Progenitor cell of endocrine pancreas (in vitro differentiated cells): ENCODE data around the gene HOXC6. TPM values are rescaled to one million over a fixed set of nuclear protein-coding genes. Genes with fewer than 3 reads are reported as not detected.

Experiments
- DNase-seq: peaks from one replicate; pipeline ENCODE4 v3.0.0; 2021; ENCODE audit warnings: low spot score; ENCODE audit not compliant: unreplicated experiment
- H3K27ac Mint-ChIP-seq: 2 replicates; pipeline ENCODE4 v1.8.0; 2021; ENCODE audit warnings: mild to moderate bottlenecking, moderate library complexity, mixed read lengths
- H3K27me3 Mint-ChIP-seq: 2 replicates; pipeline ENCODE4 v1.8.0; 2021; ENCODE audit warnings: mixed read lengths
- H3K36me3 Mint-ChIP-seq: 2 replicates; pipeline ENCODE4 v1.8.0; 2022; ENCODE audit warnings: mixed read lengths; ENCODE audit not compliant: insufficient read depth
- H3K4me1 Mint-ChIP-seq: 2 replicates; pipeline ENCODE4 v1.8.0; 2021; ENCODE audit warnings: low read depth, mixed read lengths
- H3K4me3 Mint-ChIP-seq: 2 replicates; pipeline ENCODE4 v1.8.0; 2021; ENCODE audit warnings: low read depth, mild to moderate bottlenecking, moderate library complexity, mixed read lengths
- H3K9me3 Mint-ChIP-seq: 2 replicates; pipeline ENCODE4 v1.8.0; 2021; ENCODE audit warnings: low read depth, mixed read lengths
- long read RNA-seq: library from polyadenylated mRNA; unstranded; transcript quantifications from one replicate; pipeline ENCODE4 v2.0.0, GENCODE V29; 2020
- total RNA-seq: library from RNA; stranded (reverse); gene quantifications from 2 replicates; pipeline ENCODE4 v1.2.1, GENCODE V29; 2021
- TF ChIP-seq, protein P1 (sequence below): fragments of 200-600 bp; sonication (generic); IDR thresholded peaks from one replicate; pipeline ENCODE4 v1.5.0; 2021; ENCODE audit warnings: antibody characterized with exemption, mild to moderate bottlenecking; ENCODE audit not compliant: unreplicated experiment

HOXC6 gene
- total RNA-seq = 0.17 and 0.27 TPM in 2 replicates
- long read RNA-seq = 0 reads

DNA sequence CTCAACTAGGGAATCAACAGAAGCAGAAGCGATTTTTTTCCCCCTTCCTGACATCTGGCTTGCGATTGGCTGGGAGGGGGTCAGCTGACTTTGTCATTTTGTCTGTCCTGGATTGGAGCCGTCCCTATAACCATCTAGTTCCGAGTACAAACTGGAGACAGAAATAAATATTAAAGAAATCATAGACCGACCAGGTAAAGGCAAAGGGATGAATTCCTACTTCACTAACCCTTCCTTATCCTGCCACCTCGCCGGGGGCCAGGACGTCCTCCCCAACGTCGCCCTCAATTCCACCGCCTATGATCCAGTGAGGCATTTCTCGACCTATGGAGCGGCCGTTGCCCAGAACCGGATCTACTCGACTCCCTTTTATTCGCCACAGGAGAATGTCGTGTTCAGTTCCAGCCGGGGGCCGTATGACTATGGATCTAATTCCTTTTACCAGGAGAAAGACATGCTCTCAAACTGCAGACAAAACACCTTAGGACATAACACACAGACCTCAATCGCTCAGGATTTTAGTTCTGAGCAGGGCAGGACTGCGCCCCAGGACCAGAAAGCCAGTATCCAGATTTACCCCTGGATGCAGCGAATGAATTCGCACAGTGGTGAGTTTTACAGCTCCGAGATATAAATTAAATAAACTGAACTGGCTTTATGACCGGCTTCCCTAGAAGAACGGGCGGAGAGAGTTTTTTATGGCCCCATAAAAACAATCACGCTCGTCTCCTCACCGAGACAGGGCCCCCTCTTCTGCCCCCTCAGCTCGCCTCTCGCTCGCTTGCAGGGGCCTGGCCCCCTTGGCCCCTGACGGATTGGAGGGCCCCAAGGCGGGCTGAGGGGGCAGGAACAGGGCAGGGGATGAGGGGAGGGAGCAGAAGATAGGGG lies at the start of gene HOXC6:
Gene HOXC6, plus strand, starts transcription at position 127 of the 888 bp plus-strand sequence. Its CDS starts 82 bp downstream, at position 209.
- Mint-ChIP-seq H3K4me3 (no peak within 1 kb of the TSS), H3K9me3 (no peaks in the 10 kb centered on the region), H3K27me3 (peaks cover 90% of the 10 kb centered on the region), H3K36me3 (no peaks in the 10 kb centered on the region), H3K27ac (peak within 1 kb of the TSS; percentile 69), H3K4me1 (peaks cover 16% of the 10 kb centered on the region)
- TF ChIP-seq, protein P1, sequence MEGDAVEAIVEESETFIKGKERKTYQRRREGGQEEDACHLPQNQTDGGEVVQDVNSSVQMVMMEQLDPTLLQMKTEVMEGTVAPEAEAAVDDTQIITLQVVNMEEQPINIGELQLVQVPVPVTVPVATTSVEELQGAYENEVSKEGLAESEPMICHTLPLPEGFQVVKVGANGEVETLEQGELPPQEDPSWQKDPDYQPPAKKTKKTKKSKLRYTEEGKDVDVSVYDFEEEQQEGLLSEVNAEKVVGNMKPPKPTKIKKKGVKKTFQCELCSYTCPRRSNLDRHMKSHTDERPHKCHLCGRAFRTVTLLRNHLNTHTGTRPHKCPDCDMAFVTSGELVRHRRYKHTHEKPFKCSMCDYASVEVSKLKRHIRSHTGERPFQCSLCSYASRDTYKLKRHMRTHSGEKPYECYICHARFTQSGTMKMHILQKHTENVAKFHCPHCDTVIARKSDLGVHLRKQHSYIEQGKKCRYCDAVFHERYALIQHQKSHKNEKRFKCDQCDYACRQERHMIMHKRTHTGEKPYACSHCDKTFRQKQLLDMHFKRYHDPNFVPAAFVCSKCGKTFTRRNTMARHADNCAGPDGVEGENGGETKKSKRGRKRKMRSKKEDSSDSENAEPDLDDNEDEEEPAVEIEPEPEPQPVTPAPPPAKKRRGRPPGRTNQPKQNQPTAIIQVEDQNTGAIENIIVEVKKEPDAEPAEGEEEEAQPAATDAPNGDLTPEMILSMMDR = no peak
- DNase-seq = no peak

DNA sequence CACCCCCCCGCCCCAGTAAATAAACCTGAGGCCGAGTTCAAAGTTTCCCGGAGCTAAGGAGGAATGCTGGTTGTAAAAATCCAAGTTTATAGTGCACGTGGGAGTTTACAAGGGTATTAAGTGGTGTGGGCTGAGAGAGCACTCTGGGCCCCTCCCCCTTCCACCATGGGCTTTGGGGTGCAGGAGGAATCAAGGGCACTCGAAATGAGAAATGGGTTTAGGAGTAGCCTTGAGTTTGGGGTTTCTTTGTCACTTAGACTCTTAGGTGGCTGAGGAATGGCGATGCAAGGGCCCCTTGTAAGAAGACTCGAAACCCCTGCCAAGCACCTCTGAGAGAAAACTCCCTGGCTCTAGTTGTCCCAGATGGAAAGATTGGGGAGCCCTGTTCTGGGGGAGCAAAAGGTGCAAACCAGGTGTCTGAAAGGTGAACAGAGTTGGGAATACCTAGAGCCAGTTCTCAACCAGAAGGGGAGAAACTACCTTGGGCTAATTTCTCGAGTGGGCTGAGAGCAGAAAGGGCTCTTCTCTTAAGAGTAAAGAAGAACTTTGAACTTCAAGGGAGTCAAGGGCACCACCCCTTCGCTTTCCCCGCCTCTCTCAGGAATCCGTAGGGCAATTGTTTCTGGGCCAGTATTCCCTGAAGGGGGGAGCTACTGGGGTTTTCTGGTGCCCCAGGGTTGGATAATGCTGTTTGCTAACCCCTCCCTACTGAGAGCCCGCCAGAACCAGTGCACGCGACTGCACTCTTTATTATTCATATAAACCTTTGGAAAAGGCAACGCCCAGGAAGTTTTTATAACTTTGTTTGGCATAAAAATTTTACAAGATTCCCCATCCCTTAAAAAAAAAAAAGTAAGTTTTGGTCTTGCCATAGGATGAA lies 49.5 kb upstream of the HOXC6 start:
- no peak for DNase-seq
- H3K9me3 Mint-ChIP-seq = no peaks in the 10 kb centered on the region
- H3K4me3 Mint-ChIP-seq = no peak overlapping the region
- H3K36me3 Mint-ChIP-seq = no peaks in the 10 kb centered on the region
- TF ChIP-seq, protein P1 = no peak
- no peak overlapping the region for H3K27ac Mint-ChIP-seq
- no peaks in the 10 kb centered on the region for H3K4me1 Mint-ChIP-seq
- H3K27me3 Mint-ChIP-seq = peaks cover 95% of the 10 kb centered on the region

DNA sequence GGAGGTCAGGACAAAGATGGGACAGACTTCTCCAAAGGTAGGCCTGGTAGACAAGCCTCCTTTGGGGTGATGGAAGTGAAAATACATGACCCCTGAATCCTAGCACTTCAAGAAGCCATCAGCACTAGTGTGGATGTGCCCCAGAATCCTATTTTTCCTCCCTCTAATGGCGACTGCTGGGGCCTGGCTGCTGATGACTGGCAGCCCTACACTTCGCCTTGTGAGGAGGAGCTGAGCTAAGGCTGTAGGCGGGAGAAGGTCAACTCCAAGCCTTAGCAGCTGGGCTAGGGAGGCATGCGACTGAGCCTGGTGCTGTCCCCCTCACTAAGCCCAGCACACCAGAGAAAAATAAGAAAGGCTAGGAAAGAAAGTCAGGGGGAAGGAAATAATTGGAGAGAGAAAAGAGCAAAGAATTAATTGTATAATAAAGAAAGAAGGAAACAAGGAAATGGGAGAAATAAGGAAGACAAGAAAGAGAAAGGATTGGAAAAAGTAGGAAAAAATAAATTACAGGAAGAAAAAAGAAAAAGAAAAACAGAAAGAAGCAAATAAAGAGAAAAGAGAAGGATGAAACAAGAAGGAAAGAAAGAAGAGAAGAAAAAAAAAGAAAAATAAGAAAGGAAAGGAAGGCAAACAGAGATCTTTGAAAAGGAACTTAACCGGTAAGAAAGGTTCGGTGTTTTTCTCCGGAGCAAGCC lies 48.0 kb upstream of the HOXC6 start:
- H3K9me3 Mint-ChIP-seq = no peaks in the 10 kb centered on the region
- H3K4me1 Mint-ChIP-seq = peaks cover 1% of the 10 kb centered on the region
- H3K27me3 Mint-ChIP-seq = peaks cover 96% of the 10 kb centered on the region
- DNase-seq = no peak
- TF ChIP-seq, protein P1 = no peak
- no peaks in the 10 kb centered on the region for H3K36me3 Mint-ChIP-seq
- H3K4me3 Mint-ChIP-seq = no peak overlapping the region
- H3K27ac Mint-ChIP-seq = peak overlapping the region; percentile 57

DNA sequence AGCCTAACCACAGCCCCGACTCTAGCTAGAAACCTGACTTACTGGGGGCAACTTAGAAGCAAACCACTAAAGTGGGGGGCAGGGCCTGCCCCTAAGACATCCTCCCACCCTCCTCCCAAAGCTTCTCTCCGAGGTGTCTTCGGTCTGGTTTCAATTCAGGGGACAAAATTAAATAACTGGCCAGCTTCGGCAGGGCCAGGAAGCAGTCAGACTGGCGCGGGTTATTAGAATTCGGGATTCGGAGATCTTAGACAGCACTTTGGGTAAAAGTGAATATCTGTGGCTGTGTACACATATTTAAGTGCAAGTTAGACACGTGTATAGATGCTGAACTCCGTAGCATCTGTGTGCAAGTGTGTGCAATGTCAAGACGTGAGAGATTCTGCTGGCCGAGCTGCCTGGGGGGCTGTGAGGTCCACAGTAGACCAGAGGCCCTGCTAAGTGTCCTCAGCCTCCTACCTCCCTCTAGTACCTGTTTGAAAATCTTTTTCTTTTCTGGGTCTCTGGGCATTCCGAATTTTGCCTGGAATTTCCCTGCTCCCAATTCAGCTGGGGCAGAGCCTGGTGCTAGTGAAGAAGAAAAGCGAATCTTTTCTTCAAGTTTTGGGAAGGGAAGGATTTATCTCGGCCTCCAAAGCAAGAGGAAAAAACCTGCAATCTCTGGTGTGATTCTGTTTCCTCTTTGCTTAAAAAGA lies 47.3 kb upstream of the HOXC6 start:
- H3K4me3 Mint-ChIP-seq = no peak overlapping the region
- no peaks in the 10 kb centered on the region for H3K36me3 Mint-ChIP-seq
- TF ChIP-seq, protein P1 = no peak
- peaks cover 3% of the 10 kb centered on the region for H3K4me1 Mint-ChIP-seq
- no peaks in the 10 kb centered on the region for H3K9me3 Mint-ChIP-seq
- peaks cover 95% of the 10 kb centered on the region for H3K27me3 Mint-ChIP-seq
- H3K27ac Mint-ChIP-seq = no peak overlapping the region
- DNase-seq = no peak
